Measurements from ENCODE around the gene PDSS2. TPM values are rescaled to one million over a fixed set of nuclear protein-coding genes. Genes with fewer than 3 reads are reported as not detected.

PDSS2 gene
- total RNA-seq, 1 donor from 2014 or later, result 14.9 TPM

- Histone ChIP-seq H3K4me2 (no peak overlapping the region), H3K4me1 (peaks cover 7% of the 10 kb centered on the region), H2AFZ (replicated peaks) (no peak overlapping the region), H3K4me3 (no peak overlapping the region), H3K27me3 (no peaks in the 10 kb centered on the region), H3K79me2 (ENCODE audit: low read depth) (no peaks in the 10 kb centered on the region), H3K27ac (no peak overlapping the region), H3F3A (ENCODE audit: low read depth) (no peaks in the 10 kb centered on the region), H4K20me1 (ENCODE audit: low read depth) (no peaks in the 10 kb centered on the region), H3K9ac (no peak overlapping the region), H3K36me3 (no peaks in the 10 kb centered on the region), H3K9me3 (ENCODE audit: low read depth) (no peaks in the 10 kb centered on the region)
- no peak for DNase-seq (ENCODE audit: low spot score)
- Mint-ChIP-seq H3K4me1 (peaks cover 7% of the 10 kb centered on the region), H3K9me3 (peaks cover under 1% of the 10 kb centered on the region), H3K36me3 (peaks cover under 1% of the 10 kb centered on the region), H3K27ac (no peak overlapping the region), H3K4me3 (no peak overlapping the region), H3K27me3 (ENCODE audit: insufficient read depth, low read depth) (no peaks in the 10 kb centered on the region)
- no peak for TF ChIP-seq EZH2phosphoT487 (IDR thresholded peaks at IDR 0.05)
- TF ChIP-seq CTCF (IDR thresholded peaks at IDR 0.05), result no peak
- TF ChIP-seq EZH2 (IDR thresholded peaks at IDR 0.05), result no peak
Observed at GRCh38 chr6:107357031-107357430, 102.3 kb downstream of the PDSS2 start.

GRCh38 chr6:107355659-107356058 is 103.7 kb downstream of the PDSS2 start:
- Mint-ChIP-seq H3K27ac (no peak overlapping the region), H3K4me1 (no peaks in the 10 kb centered on the region), H3K36me3 (no peaks in the 10 kb centered on the region), H3K9me3 (no peaks in the 10 kb centered on the region), H3K27me3 (ENCODE audit: insufficient read depth, low read depth) (no peaks in the 10 kb centered on the region), H3K4me3 (no peak overlapping the region)
- Histone ChIP-seq H3K27me3 (no peaks in the 10 kb centered on the region), H4K20me1 (ENCODE audit: low read depth) (no peaks in the 10 kb centered on the region), H3K27ac (no peak overlapping the region), H3K79me2 (ENCODE audit: low read depth) (no peaks in the 10 kb centered on the region), H3K36me3 (no peaks in the 10 kb centered on the region), H3K9me3 (ENCODE audit: low read depth) (no peaks in the 10 kb centered on the region), H3K4me3 (no peak overlapping the region), H3F3A (ENCODE audit: low read depth) (no peaks in the 10 kb centered on the region), H3K4me1 (no peaks in the 10 kb centered on the region), H3K4me2 (no peak overlapping the region), H2AFZ (replicated peaks) (no peak overlapping the region), H3K9ac (no peak overlapping the region)
- DNase-seq (ENCODE audit: low spot score), result no peak
- TF ChIP-seq EZH2phosphoT487 (IDR thresholded peaks at IDR 0.05) (no peak), CTCF (IDR thresholded peaks at IDR 0.05) (no peak), EZH2 (IDR thresholded peaks at IDR 0.05) (no peak)

- Mint-ChIP-seq H3K4me1 (no peaks in the 10 kb centered on the region), H3K27ac (no peak overlapping the region), H3K36me3 (no peaks in the 10 kb centered on the region), H3K27me3 (ENCODE audit: insufficient read depth, low read depth) (no peaks in the 10 kb centered on the region), H3K9me3 (no peaks in the 10 kb centered on the region), H3K4me3 (no peak overlapping the region)
- no peak overlapping the region for H3K27ac ChIP-seq
- no peak for DNase-seq (ENCODE audit: low spot score)
- H4K20me1 ChIP-seq (ENCODE audit: low read depth), result no peaks in the 10 kb centered on the region
- H3K9me3 ChIP-seq (ENCODE audit: low read depth), result no peaks in the 10 kb centered on the region
- H3K27me3 ChIP-seq, result no peaks in the 10 kb centered on the region
- no peak overlapping the region for H3K4me2 ChIP-seq
- no peak overlapping the region for H3K4me3 ChIP-seq
- H3K79me2 ChIP-seq (ENCODE audit: low read depth), result no peaks in the 10 kb centered on the region
- TF ChIP-seq EZH2phosphoT487 (IDR thresholded peaks at IDR 0.05) (no peak), CTCF (IDR thresholded peaks at IDR 0.05) (no peak), EZH2 (IDR thresholded peaks at IDR 0.05) (no peak)
- no peaks in the 10 kb centered on the region for H3K36me3 ChIP-seq
- no peaks in the 10 kb centered on the region for H3F3A ChIP-seq (ENCODE audit: low read depth)
- no peak overlapping the region for H2AFZ ChIP-seq (replicated peaks)
- no peak overlapping the region for H3K9ac ChIP-seq
- H3K4me1 ChIP-seq, result no peaks in the 10 kb centered on the region
Observed at GRCh38 chr6:107354451-107354850, 104.9 kb downstream of the PDSS2 start.
